HK-2 (cell line): ENCODE results near the gene ACTL8.

Experiments used
- DNase-seq: peaks from one replicate; pipeline ENCODE4 v3.0.0-alpha.2; 2018; ENCODE audit not compliant: unreplicated experiment

Gene ACTL8

DNA sequence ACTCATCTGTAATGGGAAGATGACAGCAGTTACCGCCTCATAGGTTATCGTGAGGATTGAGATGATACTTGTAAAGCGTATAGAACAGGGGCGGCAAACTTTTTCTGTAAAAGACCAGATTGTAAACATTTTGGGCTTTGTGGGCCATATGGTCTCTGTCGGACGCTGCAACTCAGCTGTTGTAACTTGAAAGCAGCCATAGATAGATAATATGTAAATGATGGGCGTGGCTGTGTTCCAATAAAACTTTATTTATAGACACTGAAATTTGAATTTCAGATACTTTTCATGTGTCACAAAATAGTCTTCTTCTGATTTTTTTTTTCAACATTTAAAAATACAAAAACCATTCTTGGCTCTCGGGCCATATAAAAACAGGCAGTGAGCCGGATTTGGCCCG, 15.8 kb downstream of the ACTL8 start:
- DNase-seq: no peak

DNA sequence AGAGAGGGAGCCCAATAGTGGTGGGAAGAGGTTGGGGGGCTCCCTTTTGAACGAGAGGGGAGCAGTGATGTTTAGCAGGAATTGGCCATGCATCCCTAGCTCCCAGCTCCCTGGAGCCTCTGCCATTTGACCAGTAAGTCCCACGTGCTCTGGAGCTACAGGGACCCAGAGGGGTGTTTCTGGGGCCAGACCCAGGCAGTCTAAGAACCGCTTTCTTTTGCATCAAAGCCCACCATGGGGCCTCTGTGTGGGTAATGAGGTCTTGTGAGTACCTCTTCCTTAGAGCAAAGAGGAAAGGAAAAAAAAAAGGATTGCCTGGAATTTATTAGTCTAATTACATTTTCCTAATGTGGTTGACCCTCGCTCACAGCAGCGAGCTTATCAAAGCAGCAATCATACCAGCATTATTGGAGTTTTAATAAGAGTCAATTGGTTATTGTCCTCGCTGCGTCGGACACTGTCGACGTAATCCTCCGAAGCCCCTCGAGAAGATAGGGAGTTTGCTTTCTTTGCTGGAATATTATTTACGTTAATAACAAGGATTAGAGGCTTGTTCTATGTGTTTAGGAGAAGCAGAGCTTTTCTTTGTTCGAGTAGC, 17.6 kb downstream of the ACTL8 start:
- no peak for DNase-seq

DNA sequence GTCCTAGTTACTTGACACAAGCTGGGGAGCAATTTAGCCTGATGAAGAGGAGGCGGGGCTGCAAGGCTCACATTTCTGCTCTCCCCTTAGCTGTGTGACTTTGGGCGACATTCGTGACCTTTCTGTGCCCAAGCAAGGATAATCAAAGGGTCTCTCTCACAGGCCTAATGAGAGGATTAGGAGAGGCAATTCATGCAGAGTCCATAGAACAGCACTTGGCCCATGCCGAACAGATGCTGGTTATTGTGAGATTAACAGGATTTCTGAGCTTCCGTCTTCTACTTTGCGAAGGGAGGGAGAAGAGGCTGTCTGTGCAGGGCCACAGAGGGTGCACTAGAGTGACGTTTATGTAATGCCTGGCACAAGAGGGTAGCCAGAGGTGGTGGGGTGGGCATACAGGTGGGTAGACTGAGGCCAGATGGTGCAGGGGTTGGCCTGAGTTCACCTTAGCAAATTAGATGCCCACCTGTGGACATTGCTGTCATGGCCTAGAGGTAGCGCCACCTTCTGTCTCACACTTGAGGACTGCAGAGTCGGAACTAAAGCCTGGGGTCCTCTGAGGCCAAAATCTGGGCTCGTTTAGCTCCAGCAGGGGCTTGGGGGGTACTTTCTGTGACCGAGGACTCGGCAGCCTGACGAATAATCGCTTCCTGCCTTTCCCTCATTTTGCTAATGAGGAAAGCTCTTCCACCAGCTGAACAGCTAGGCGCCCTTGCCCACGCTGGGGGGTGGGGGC, 18.6 kb downstream of the ACTL8 start:
- DNase-seq: no peak

DNA sequence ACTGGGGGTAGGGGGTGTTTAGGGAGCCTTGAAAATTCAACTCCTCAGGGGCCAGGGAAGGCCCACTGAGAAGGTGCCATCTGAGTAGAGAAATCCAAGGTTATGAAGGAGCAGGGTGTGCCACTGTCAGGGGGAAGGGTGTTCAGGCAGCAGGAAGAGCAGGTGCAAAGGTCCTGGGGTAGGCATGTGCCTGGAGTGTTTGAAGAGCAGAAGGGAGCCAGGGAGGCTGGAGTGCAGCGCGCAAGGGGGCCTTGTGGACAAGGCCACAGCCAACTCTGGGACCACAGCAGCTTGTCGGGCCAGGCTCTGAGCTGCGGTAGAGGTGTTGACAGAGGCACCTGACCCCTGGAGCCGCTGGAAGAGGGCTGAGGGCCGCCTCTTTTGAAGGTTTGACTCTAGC, 19.3 kb downstream of the ACTL8 start:
- DNase-seq: no peak

DNA sequence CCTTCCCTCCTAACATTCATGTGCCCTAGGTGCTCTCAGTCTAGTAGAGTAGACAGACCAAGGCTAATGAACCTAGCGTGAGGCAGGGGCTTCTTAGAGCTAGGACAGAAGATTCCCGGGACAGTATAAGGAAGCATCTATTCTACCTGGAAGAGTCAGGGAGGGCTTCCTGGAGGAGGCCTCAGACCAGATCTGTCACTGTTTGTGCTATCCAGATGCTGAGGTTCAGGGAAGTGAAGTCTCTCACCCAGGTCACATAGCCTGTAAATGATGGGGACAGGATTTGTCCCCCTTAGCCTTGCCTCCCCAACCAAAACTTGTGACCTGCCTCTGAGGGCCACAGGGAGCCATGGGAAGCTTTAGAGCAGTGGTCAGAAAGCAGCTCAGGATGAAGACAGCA, 20.7 kb downstream of the ACTL8 start:
- DNase-seq: no peak

DNA sequence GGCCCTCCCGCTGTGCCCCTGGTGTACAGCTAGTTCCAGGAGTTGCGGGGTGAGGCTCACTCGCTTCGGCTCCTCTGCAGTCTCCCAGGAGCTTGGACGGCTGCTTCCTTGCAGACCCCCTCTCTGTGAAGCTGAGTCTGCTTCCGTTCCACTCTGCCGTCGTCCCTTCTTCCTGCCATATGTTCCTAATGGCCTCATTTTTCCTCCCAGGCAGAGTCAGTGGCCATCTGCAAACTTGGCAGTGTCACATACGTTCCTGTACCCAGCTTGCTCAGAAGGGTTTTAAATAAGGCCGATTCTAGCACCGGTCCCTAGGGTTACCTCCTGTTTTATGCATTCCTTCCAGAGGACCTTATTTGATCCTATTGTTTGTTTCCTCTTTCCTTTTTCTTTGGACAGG, 21.3 kb downstream of the ACTL8 start:
- no peak for DNase-seq

DNA sequence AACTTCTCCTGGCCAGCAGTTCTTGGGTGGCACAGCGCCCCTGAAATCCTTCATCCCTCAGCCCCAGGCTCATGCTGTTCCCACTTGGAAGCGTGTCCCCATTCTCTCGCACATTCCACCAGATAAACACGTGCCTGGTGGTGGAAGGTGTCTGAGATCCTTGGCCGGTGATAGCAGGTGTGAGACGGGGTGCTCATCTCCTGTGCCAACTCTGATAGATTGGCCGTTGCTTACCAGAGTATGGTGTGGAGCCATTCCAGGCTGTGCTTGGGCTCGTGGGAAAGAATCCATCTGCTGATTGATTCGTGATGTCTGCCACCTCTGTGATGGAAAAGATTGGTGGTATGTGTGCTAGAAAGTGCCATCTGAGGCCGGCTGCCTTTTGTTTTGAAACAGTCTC, 22.2 kb downstream of the ACTL8 start:
- no peak for DNase-seq

DNA sequence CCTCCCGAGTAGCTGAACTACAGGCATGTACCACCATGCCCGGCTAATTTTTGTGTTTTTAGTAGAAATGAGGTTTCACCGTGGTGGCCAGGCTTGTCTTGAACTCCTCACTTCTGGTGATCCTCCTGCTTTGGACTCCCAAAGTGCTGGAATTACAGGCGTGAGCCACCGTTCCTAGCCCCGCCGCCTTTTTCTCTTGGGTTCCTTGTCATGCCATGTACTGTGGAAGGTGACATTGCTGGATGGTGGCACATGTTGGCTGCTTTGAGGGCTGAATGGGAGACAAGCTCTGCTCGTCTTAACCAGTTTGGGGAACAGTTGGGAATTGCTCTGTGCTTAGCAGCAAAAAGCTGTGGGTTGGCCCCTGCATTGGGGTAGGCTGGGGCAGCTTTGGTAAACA, 22.7 kb downstream of the ACTL8 start:
- no peak for DNase-seq

DNA sequence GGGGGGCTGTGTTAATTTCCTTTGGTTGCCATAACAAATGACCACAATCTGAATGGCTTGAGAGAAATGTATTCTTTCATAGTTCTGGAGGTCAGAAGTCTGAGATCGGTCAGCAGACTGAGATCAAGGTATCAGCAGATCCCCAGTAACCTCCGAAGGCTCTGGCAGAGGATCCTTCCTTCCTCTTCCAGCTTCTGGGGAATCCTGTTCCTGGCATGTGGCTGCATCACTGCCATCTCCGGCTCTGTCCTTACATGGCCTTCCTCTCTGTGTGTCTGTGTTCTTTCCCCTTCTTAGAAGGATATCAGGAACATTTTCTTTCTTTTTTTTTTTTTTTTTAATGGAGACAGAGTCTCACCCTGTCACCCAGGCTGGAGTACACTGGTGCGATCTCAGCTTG, 25.8 kb downstream of the ACTL8 start:
- no peak for DNase-seq

DNA sequence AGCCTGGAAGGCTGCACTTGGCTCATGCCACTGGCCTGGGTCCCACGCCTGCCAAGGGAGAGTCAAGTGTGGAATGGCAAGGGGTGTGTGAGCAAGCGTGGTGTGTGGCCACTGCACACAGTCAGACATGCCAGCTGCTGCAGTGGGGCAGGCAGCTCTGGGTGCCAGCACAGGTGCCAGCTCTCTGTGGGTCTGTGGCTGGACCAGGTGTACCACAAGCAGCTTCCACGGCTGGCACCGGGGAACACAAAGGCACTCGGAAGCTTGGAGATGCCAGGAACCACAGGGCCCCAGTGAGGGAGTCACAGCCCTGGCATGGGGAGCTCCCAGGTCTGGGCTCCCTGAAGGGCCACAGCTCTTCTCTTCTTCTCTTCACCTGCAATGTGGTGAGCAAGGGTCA, 34.8 kb downstream of the ACTL8 start:
- no peak for DNase-seq

DNA sequence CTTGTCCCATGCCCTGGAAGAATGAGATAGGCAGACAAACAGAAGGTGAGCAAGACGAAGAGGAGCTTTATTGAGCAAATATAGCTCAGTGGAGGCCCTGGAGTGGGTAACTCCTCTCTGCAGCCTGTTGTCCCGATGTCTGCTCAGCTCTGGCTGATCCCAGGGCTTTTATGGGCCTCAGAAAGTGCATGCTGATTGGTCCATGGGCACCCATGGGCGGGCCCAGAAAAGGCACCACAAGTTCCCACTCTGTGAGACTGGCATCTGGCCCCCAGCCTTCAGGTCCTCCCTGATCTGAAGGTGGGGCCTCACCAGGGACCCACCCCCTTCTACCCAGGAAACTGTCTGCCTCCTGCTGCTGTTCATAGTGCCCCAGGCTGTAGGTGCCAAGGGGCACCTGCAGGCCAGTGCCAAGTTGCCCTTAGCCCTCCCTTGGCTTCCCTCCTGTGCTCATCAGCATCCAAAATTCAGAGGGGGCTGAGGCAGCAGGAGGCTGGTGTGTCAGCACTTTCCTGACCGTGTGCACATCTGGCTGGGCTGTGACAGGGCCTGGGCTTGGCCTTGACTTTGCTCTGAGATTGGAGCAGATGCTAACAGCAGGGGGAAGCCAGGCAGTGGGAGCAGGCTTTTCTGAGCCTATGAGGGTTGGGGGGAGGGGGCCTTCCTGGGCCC, 35.4 kb downstream of the ACTL8 start:
- DNase-seq: no peak

DNA sequence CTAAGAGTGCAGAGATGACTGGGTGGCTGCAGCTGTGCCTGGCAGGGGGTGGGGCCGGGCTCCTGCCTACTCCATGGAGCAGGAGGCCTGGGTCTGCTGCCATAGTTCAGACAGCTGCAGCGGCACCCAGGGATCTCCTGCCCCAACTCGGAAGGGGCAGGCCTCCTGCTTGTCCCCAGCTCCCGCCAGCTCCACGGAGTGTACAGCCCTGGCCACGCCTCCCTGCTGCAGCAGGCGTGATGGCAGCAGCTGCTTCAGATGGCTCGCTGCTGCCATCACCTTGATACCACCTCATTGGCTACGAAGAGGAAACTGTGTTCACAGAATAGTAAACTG, 35.9 kb downstream of the ACTL8 start:
- DNase-seq: no peak

DNA sequence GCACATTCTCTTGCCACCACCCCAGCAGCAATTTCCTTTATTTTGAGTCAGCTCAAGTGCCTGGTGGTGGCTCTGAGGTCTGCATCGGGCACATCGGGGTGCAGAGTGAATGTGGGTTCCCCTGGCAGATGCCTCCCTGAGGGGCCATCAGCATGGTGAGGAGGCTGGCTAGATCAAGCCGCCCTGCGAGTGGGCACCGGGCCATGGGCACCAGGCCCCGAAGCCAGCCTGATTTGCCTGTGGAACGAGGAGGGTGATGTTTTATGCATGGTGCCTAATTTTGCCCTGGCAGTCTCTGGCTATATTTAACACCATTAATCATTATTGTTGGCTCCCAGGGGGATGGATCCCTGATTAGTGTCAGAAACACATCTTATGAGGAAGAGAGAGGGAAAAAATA, 36.3 kb downstream of the ACTL8 start:
- DNase-seq: no peak

DNA sequence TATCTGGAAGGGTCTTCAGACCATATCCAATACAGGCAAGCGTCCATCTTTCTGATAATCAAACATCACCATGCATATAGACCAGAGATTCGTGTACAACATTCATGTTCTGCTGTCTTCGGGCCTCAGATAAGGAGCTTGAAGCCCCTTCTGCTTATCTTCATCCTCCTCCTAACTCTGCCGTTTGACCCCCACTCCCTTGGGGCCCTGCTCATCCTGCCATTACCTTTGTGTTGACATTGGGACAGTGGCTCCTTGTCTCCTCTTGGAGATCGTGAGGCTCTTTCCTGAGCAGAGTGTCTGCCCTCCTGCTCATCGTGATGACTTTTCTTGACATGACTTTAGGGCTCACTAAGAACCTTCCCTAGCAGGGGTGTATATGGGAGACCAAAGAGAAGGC, 37.3 kb downstream of the ACTL8 start:
- no peak for DNase-seq

DNA sequence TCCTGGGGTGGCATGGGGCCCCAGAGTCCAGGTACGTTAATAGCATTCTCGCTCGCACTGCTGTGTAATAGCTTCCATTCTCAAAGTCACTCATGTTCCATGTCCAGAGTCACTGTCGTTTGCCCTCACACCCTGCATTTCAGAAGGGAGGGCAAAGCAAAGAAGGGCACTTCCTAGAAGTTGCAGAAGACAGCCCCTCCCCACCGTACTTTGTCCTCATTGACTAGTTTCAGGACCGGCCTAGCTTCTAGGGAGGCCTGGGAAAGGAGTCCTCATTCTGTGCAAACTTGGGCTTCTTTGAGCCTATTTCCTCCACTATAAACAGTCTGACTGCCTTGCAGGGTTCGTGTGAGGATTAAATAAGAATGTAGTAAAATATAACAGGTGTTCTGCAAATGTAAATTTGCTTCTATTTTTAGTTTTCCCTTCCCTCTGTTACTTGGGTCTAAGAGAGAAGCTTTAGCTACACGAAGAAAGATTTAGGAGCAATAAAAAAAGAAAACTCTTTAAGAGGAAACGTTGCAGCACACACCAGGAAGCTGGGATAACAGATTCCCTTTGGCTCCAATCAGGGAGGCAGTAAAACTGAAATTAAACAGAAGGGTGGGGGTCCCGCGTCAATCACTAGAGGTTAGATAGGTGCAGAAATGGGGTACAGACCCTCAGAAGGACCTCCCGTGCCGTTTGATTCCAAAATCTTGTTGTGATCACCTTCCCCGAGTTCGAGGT, 40.1 kb downstream of the ACTL8 start:
- no peak for DNase-seq

DNA sequence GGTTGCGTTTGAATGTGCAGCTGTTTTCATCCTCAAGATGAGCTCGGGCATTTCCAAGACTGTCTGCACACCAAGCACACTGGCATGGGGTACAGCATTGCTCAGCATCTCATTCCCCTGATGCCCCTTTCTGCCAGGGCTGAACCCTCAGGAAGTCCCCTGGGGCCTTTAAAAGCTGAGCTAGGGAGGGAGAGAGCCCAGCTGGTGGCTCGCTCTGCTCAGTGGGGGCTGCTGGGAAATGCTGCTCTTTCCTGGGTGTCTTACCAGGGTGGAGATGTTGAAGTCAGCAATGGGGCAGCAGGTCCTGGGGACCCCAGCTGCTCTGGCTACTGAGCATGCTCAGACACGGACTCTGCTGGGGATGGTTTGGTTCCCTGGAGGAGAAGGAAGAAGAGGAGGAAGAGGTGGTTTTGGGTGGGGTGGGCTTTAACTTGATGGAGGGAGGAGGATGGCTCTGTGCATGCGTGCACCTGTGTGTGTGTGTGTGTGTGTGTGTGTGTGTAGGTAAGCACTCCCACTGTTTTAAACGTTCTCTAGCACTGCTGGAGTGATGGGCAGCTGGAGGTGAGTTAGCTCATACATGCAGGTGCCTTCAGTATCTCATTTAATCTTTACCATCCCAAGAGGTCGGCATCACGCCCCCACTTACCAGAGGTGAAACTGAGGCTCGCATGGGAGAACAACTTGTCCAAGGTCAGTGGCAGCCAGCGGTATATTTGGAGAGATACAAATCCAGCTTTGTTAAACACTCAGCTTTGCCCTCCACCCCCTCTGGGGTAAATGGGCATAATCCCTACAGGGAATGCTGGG, 40.9 kb downstream of the ACTL8 start:
- no peak for DNase-seq

DNA sequence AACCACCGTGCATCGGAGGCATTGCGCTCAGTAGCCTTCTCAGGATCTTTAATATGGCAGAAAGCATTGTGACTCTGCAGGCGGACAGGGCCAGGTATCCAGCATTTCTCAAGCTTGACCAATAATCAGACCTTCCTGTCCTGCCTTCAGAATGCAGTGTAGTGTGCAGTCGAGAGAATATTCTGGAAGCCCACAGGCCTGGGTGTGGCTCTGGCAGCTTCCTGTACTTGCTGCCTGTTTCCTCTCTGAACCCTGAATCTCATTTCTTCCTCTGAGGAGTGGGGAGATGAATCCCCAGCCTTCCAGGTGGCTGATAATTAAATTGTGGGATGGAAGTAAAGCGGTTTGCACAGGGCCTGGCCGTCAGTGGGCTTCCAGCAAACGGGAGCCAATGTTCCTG, 42.3 kb downstream of the ACTL8 start:
- DNase-seq: no peak

DNA sequence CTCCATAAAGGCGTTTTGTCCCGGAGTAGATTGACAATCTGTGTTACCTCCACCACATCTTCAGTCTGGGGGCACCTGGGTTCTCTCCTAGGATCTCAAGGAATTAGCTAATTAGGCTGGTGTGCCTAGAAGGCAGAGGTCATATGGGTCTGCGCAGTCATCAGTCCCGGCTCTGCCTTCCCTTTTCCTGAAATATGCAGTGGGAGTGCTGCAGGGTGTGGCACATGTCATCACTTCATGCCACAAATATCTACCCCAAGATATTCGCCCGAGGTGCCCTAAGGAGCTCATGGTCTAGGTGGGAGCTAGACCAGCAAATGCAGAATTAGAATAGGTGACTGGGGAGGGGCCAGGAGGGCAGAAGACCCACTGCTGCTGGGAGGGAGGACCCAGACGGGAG, 42.9 kb downstream of the ACTL8 start:
- no peak for DNase-seq

DNA sequence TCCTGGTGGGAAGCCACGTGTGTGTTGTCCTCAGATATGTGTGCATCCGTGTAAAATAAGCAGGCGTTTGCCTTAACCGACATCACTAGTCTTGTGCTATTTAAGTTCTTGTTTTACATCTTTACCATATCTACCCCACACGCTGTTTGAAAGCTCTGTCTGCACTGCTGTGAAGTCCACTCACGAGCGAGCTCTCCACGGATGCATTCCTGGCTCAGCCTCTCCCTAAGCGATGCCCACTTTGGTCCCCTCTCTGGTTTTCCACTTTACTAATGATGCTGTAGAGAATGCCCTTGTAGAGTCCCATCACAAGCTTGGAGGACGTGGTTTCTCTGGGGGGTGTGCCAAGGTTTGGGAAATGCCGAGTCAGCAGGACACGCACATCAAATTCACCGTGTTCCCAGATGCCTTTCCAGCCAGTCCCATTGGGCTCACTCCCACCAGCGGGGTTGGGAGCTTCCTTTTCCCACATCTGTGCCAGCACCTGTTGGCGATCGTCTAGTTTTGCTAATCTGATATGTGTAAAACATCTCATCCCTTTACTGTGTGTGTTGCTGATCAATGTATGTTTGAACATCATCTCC, 43.8 kb downstream of the ACTL8 start:
- no peak for DNase-seq

DNA sequence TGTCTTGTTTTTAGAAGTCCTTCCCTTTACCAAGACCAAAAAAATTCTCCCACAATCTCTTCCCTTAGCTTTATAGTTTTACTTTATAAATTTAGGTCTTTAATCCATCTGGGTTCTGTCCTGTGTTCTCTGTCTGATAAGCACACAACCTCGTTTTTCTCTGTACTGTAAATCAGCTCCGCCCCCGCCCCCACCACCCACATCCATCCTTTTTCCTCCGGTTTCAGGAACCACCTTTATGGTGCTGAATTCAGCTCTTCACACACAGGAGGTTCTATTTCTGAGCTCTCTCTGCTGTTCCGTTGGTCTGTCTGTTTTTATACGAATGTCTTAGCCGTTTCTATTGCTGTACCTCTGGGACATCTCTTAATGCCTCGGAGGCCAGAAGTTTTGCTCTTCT, 44.5 kb downstream of the ACTL8 start:
- no peak for DNase-seq

DNA sequence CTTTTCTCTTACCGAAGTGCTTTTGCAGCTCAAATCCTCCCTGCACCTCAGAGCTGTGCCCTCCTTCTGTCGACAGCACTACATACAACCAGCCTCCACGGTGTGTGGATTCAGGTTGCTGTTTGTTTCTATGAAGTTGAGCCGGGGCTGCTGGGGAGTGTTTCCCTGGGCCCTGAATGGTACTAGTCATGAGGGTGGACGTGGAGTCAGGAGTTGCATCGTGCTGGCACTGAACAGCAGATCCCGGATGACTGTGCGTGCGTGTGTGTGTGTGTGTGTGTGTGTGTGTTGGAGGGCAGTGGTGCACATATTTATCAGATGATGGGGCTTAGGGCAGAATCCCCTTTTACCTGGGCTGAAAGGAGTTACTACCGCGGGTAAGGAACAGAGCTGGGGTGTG, 47.0 kb downstream of the ACTL8 start:
- no peak for DNase-seq

DNA sequence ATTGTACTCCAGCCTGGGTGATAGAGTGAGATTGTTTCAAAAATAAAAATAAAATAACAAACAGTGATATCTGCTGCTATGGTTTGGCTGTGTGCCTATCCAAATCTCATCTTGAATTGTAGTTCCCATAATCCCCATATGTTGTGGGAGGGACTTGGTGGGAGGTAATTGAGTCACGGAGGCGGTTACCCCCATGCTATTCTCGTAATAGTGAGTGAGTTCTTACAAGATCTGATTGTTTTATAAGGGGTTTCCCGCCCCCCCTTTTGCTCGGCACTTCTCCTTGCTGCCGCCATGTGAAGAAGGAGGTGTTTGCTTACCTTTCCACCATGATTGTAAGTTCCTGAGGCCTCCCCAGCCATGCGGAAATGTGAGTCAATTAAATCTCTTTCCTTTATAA, 47.8 kb downstream of the ACTL8 start:
- DNase-seq: no peak
